Measurements from ENCODE around the gene ABCD4. TPM values are rescaled to one million over a fixed set of nuclear protein-coding genes. Genes with fewer than 3 reads are reported as not detected.

ABCD4 gene
- total RNA-seq, 4 donors from 2014 or later = 66.0 to 80.6 (median 73.3) TPM

GRCh38 chr14:74246542-74246941 is 56.2 kb downstream of the ABCD4 start:
- Histone ChIP-seq H3K4me3 (no peak overlapping the region), H3K27ac (no peak overlapping the region), H3K4me1 (peaks cover 0 to 13% (median 0%) of the 10 kb centered on the region in 4 donors), H3K36me3 (no peaks in the 10 kb centered on the region), H3K27me3 (peaks cover 5 to 61% of the 10 kb centered on the region in 2 donors), H3K9me3 (no peaks in the 10 kb centered on the region)
- 61 to 69% methylated on average over 8 of the region's 8 CpGs for WGBS, 2 donors
- TF ChIP-seq EP300 (IDR thresholded peaks at IDR 0.05) (no peak), POLR2A (IDR thresholded peaks at IDR 0.05) (no peak)
- TF ChIP-seq, protein P1, sequence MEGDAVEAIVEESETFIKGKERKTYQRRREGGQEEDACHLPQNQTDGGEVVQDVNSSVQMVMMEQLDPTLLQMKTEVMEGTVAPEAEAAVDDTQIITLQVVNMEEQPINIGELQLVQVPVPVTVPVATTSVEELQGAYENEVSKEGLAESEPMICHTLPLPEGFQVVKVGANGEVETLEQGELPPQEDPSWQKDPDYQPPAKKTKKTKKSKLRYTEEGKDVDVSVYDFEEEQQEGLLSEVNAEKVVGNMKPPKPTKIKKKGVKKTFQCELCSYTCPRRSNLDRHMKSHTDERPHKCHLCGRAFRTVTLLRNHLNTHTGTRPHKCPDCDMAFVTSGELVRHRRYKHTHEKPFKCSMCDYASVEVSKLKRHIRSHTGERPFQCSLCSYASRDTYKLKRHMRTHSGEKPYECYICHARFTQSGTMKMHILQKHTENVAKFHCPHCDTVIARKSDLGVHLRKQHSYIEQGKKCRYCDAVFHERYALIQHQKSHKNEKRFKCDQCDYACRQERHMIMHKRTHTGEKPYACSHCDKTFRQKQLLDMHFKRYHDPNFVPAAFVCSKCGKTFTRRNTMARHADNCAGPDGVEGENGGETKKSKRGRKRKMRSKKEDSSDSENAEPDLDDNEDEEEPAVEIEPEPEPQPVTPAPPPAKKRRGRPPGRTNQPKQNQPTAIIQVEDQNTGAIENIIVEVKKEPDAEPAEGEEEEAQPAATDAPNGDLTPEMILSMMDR (IDR thresholded peaks at IDR 0.05) = no peak
- DNase-seq (ENCODE audit: low spot score in 2 of 2) = no peak

DNA sequence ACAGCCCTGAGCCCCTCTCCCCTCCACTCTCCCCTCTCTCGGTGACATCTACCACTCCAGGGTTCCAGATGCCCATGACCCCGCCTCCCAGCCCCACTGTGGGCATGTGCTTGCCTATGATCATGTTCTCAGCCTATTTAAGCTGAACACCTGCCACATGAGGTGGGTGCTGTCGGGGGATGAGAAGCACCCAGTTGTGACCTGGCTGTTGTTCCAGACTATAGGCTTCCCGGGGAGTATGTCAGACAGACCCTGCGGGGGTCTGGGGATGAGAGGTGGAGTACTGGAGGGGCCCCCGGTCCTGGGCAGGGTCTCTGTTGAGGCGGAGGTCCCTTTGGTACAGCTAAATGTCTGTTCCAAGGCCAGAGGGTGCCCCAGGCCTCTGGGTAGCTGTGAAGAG is 57.4 kb downstream of the ABCD4 start:
- H3K27ac ChIP-seq = no peak overlapping the region
- WGBS, 2 donors = 69 to 76% methylated on average over 7 of the region's 7 CpGs
- no peaks in the 10 kb centered on the region for H3K36me3 ChIP-seq
- no peaks in the 10 kb centered on the region for H3K9me3 ChIP-seq
- no peak for TF ChIP-seq POLR2A (IDR thresholded peaks at IDR 0.05)
- TF ChIP-seq, protein P1 (IDR thresholded peaks at IDR 0.05) = no peak
- no peak for TF ChIP-seq EP300 (IDR thresholded peaks at IDR 0.05)
- peaks cover 10 to 73% of the 10 kb centered on the region in 2 donors for H3K27me3 ChIP-seq
- H3K4me3 ChIP-seq = no peak overlapping the region
- peaks cover 0 to 20% (median 12%) of the 10 kb centered on the region in 4 donors for H3K4me1 ChIP-seq
- DNase-seq (ENCODE audit: low spot score in 2 of 2) = no peak

DNA sequence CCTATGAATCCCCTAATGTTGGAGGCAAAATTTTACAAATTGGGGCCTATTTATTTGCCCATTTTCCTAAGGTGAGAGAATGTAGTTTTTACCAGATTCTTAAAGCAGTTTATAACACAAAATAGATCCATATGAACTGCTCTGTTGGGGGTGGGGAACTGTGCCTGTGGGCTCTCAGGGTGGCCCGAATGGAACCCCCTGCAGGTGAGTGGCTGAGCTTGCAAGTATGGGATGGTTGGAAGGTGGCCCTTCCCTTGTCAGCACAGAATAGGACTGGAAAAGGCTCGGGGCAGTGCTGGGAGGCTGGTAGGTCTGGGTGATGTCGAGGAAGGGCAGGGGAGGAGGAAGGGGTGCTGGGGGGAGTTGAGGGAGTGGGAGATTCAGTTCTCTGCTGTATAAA is 58.6 kb downstream of the ABCD4 start:
- DNase-seq (ENCODE audit: low spot score in 2 of 2) = no peak
- 27 to 48% methylated on average over 3 of the region's 3 CpGs for WGBS, 2 donors
- Histone ChIP-seq H3K27ac (no peak overlapping the region), H3K4me1 (peaks cover 0 to 31% (median 16%) of the 10 kb centered on the region in 4 donors), H3K4me3 (no peak overlapping the region), H3K9me3 (no peaks in the 10 kb centered on the region), H3K36me3 (no peaks in the 10 kb centered on the region), H3K27me3 (peaks cover 15 to 85% of the 10 kb centered on the region in 2 donors)
- TF ChIP-seq EP300 (IDR thresholded peaks at IDR 0.05) (no peak), POLR2A (IDR thresholded peaks at IDR 0.05) (no peak)
- TF ChIP-seq, protein P1 (IDR thresholded peaks at IDR 0.05) = no peak

- H3K36me3 ChIP-seq = no peaks in the 10 kb centered on the region
- DNase-seq (ENCODE audit: low spot score in 2 of 2) = no peak
- WGBS, 2 donors = 20 to 36% methylated on average over 5 of the region's 5 CpGs
- no peaks in the 10 kb centered on the region for H3K9me3 ChIP-seq
- peaks cover 17 to 96% of the 10 kb centered on the region in 2 donors for H3K27me3 ChIP-seq
- TF ChIP-seq EP300 (IDR thresholded peaks at IDR 0.05) (no peak), POLR2A (IDR thresholded peaks at IDR 0.05) (no peak)
- TF ChIP-seq, protein P1 (IDR thresholded peaks at IDR 0.05) = no peak
- peaks cover 0 to 31% (median 16%) of the 10 kb centered on the region in 4 donors for H3K4me1 ChIP-seq
- H3K27ac ChIP-seq = no peak overlapping the region
- H3K4me3 ChIP-seq = no peak overlapping the region
Observed at GRCh38 chr14:74243051-74243450, 59.7 kb downstream of the ABCD4 start.

DNA sequence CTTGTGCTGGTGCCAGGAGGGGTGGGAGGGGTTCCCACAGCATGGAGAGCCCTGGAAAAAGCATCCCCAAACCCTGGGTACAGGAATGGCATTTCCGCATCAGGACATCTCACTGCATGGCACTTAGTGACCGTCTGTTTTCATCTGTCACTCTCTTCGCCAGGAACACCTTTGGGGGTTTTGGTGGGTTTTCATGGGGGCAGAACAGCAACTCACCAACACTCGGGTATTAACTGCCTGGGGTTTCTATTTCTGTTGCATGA is 60.0 kb downstream of the ABCD4 start:
- no peaks in the 10 kb centered on the region for H3K9me3 ChIP-seq
- DNase-seq (ENCODE audit: low spot score in 2 of 2) = no peak
- TF ChIP-seq EP300 (IDR thresholded peaks at IDR 0.05) (no peak), POLR2A (IDR thresholded peaks at IDR 0.05) (no peak)
- TF ChIP-seq, protein P1 (IDR thresholded peaks at IDR 0.05) = no peak
- no peak overlapping the region for H3K27ac ChIP-seq
- peaks cover 17 to 96% of the 10 kb centered on the region in 2 donors for H3K27me3 ChIP-seq
- H3K4me1 ChIP-seq = peaks cover 0 to 31% (median 16%) of the 10 kb centered on the region in 4 donors
- no peaks in the 10 kb centered on the region for H3K36me3 ChIP-seq
- WGBS, 2 donors = 48% methylated on average over 4 of the region's 4 CpGs
- no peak overlapping the region for H3K4me3 ChIP-seq
